GM12878 (cell line): ENCODE measurements around the gene C16orf74. TPM values are rescaled to one million over a fixed set of nuclear protein-coding genes. Genes with fewer than 3 reads are reported as not detected.

Source experiments
- ATAC-seq: fragments of 200-7000 bp; cut with Tn5 transposase; 3 replicates; pipeline ENCODE4 v1.9.1; 2020; ENCODE audit warnings: mild to moderate bottlenecking, moderate library complexity
- BruUV-seq: library from RNA; stranded (reverse); fragments of 400-500 nt; replicated peaks from 2 replicates; lab custom pipeline; 2021; lab: Mats Ljungman, UMichigan
- CTCF ChIA-PET: fragments of 300-600 bp; sonication (Branson Sonifier 250); formaldehyde crosslinking; extraction: SDS; loops from one replicate; lab custom pipeline; 2021; ENCODE audit warnings: inconsistent platforms; lab: Yijun Ruan, JAX
- POLR2A ChIA-PET: fragments of 350-600 bp; formaldehyde crosslinking; extraction: SDS; loops from one replicate; lab custom pipeline; 2021; ENCODE audit warnings: inconsistent platforms; lab: Charles Lee
- RAD21 ChIA-PET: fragments of 300-600 bp; sonication (Branson Sonifier 250); formaldehyde crosslinking; loops from one replicate; lab custom pipeline; 2023; ENCODE audit warnings: antibody characterized with exemption; ENCODE audit not compliant: unreplicated experiment; lab: Charles Lee
- SMC1A ChIA-PET: fragments of 300-600 bp; sonication (Branson Sonifier 250); formaldehyde crosslinking; loops from one replicate; lab custom pipeline; 2023; ENCODE audit not compliant: unreplicated experiment, uncharacterized antibody; lab: Charles Lee
- DNase-seq: peaks from one replicate; pipeline ENCODE4 v3.0.0-alpha.2; 2011; ENCODE audit warnings: low read depth, low spot score
- FAIRE-seq: peaks from 3 replicates; lab custom pipeline; 2011; peaks lifted over from hg19 to GRCh38; lab: Jason Lieb, UNC
- H2AFZ ChIP-seq: 2 replicates; pipeline ENCODE4 v1.6.0; 2011; ENCODE audit warnings: low read depth, low read length, control low read depth; ENCODE audit not compliant: control insufficient read depth
- H3K27ac ChIP-seq: 2 replicates; pipeline ENCODE4 v1.5.1; 2011; ENCODE audit warnings: control low read depth; ENCODE audit not compliant: control insufficient read depth, insufficient read depth
- H3K27me3 ChIP-seq, 2 experiments: replicated peaks in 1 of 2; 2 replicates each; pipeline versions ENCODE4 v1.6.0 to v1.6.1; 2011; ENCODE audit warnings: low read length in 1 of 2; ENCODE audit not compliant: control insufficient read depth in 2 of 2, insufficient read depth in 2 of 2
- H3K36me3 ChIP-seq, 2 experiments: 2 replicates each; pipeline ENCODE4 v1.5.1; 2011; ENCODE audit warnings: low read length in 1 of 2; ENCODE audit not compliant: control insufficient read depth in 2 of 2, insufficient read depth in 2 of 2
- H3K4me1 ChIP-seq: 2 replicates; pipeline ENCODE4 v1.6.1; 2011; ENCODE audit warnings: mild to moderate bottlenecking, low read length, moderate library complexity, mixed read lengths; ENCODE audit not compliant: control insufficient read depth, insufficient read depth
- H3K4me2 ChIP-seq: 2 replicates; pipeline ENCODE4 v1.6.0; 2011; ENCODE audit warnings: control low read depth; ENCODE audit not compliant: control insufficient read depth, insufficient read depth
- H3K4me3 ChIP-seq: fragments of 200-600 bp; sonication (generic); 2 replicates; pipeline ENCODE4 v1.5.1; 2016
- H3K79me2 ChIP-seq: 2 replicates; pipeline ENCODE4 v1.6.0; 2011; ENCODE audit warnings: low read length; ENCODE audit not compliant: control insufficient read depth, insufficient read depth
- H3K9ac ChIP-seq: 2 replicates; pipeline ENCODE4 v1.8.0; 2011; ENCODE audit warnings: low read length, control low read depth, mixed read lengths; ENCODE audit not compliant: control insufficient read depth, insufficient read depth
- H3K9me3 ChIP-seq: replicated peaks from 3 replicates; pipeline ENCODE4 v1.5.1; 2011; ENCODE audit warnings: mild to moderate bottlenecking, low read length; ENCODE audit not compliant: control insufficient read depth, insufficient read depth
- H4K20me1 ChIP-seq: 2 replicates; pipeline ENCODE4 v1.6.0; 2011; ENCODE audit not compliant: control insufficient read depth, insufficient read depth
- BCL11A ChIP-seq: IDR thresholded peaks from 2 replicates; pipeline ENCODE4 v1.6.1; 2011; ENCODE audit warnings: low read depth, low read length
- CBFB ChIP-seq: IDR thresholded peaks from 2 replicates; pipeline ENCODE4 v1.6.1; 2016; ENCODE audit warnings: antibody characterized with exemption, low read depth
- CREB1 ChIP-seq: IDR thresholded peaks from 2 replicates; pipeline ENCODE4 v1.6.1; 2012; ENCODE audit warnings: low read depth, mild to moderate bottlenecking, inconsistent platforms
- CTCF ChIP-seq, 3 experiments: IDR thresholded peaks in 2 of 3; conservative IDR thresholded peaks in 1 of 3; 2 replicates each; pipeline ENCODE4 v1.5.1; 2011; ENCODE audit warnings: low read depth in 3 of 3, low read length in 3 of 3, mild to moderate bottlenecking in 3 of 3, control low read depth in 2 of 3, moderate library complexity in 2 of 3, inconsistent platforms in 1 of 3, mixed read lengths in 1 of 3; ENCODE audit not compliant: control insufficient read depth in 2 of 3, insufficient read depth in 1 of 3; ENCODE audit errors: extremely low read depth in 1 of 3
- ESRRA ChIP-seq: IDR thresholded peaks from 2 replicates; pipeline ENCODE4 v1.6.1; 2012; ENCODE audit warnings: mild to moderate bottlenecking, low read length, improper control_type of control experiment
- IKZF1 ChIP-seq: fragments of 450-650 bp; conservative IDR thresholded peaks from 2 replicates; pipeline ENCODE4 v1.6.1; 2017; ENCODE audit warnings: antibody characterized with exemption, mild to moderate bottlenecking
- MTA2 ChIP-seq: fragments of 450-650 bp; IDR thresholded peaks from 2 replicates; pipeline ENCODE4 v1.6.1; 2016; ENCODE audit warnings: low read depth, mild to moderate bottlenecking, moderate library complexity
- NFIC ChIP-seq: IDR thresholded peaks from 2 replicates; pipeline ENCODE4 v1.6.1; 2012; ENCODE audit warnings: low read depth, mild to moderate bottlenecking, inconsistent platforms, low read length, moderate library complexity
- SREBF1 ChIP-seq: IDR thresholded peaks from 2 replicates; pipeline ENCODE4 v1.6.1; 2012; ENCODE audit warnings: mild to moderate bottlenecking, low read length
- TCF7 ChIP-seq: IDR thresholded peaks from 2 replicates; pipeline ENCODE4 v1.6.1; 2014; ENCODE audit warnings: antibody characterized with exemption, borderline replicate concordance
- ZNF207 ChIP-seq: fragments of 450-650 bp; IDR thresholded peaks from 2 replicates; pipeline ENCODE4 v1.6.1; 2014; ENCODE audit warnings: antibody characterized with exemption, mild to moderate bottlenecking, borderline replicate concordance
- WGBS: methylation state at CpG from one replicate; pipeline ENCODE4 v1.1.6; 2016; ENCODE audit warnings: low lambda C conversion rate; ENCODE audit not compliant: insufficient replicate concordance, insufficient coverage; ENCODE audit errors: missing lambda C conversion rate; 5-methylcytosine and 5-hydroxymethylcytosine counted together
- in situ Hi-C: fragments of 300-500 bp; cut with MboI; formaldehyde crosslinking; loops from 9 replicates; pipeline ENCODE4 v1.14.3; 2018; ENCODE audit warnings: mixed read lengths
- intact Hi-C: fragments of 100-400 bp; cut with micrococcal nuclease; formaldehyde crosslinking; loops from one replicate; pipeline ENCODE4 v1.14.2; 2022; ENCODE audit not compliant: unreplicated experiment
- polyA plus RNA-seq, 11 experiments: library from polyadenylated mRNA; depleted of rRNA in 4 of 11; unstranded in 6 of 11; stranded (reverse) in 5 of 11; fragments of >200 nt; fragmentation: Nextera tagmentation in 4 of 11; fragmentation: Illumina TruSeq in 1 of 11; extraction: Ambion mirVana in 4 of 11; extraction: Trizol in 1 of 11; gene quantifications; 1 replicate in 1 of 11; 2 replicates in 10 of 11; pipeline versions ENCODE4 v1.2.1 to v1.2.3, GENCODE V29; 2011 to 2016; ENCODE audit warnings: inconsistent platforms in 2 of 11, missing spikeins in 2 of 11, low read depth in 1 of 11
- total RNA-seq, 4 experiments: library from RNA; depleted of rRNA in 3 of 4; stranded (reverse); fragments of >200 nt in 3 of 4; fragmentation: Illumina TruSeq in 1 of 4; extraction: Trizol in 1 of 4; gene quantifications; 2 replicates each; pipeline versions ENCODE4 v1.2.1 to v1.2.3, GENCODE V29; 2013 to 2021

C16orf74 gene
- total and polyA plus RNA-seq, 10 of the 15 experiments (the other 5 are each of a cell fraction or from before 2014, with no cell fraction given) = 0.23 to 20.1 (median 6.8) TPM

GRCh38 chr16:85689285-85689949 lies 61.5 kb downstream of the C16orf74 start:
- peaks cover 23% of the 10 kb centered on the region for H3K4me1 ChIP-seq
- peak overlapping the region; percentile 2; the same call in 1 of the 2 replicates for H2AFZ ChIP-seq
- H3K4me3 ChIP-seq = peak overlapping the region; percentile 47; the same call in 1 of the 2 replicates
- FAIRE-seq (no peak), ATAC-seq (no peak), DNase-seq (no peak)
- no peaks in the 10 kb centered on the region for H4K20me1 ChIP-seq
- CTCF ChIA-PET = interaction anchor here (0.6 to 1.4 kb wide), 2 partner anchors 27 to 68 kb away, joined by 3 read pairs; no protein-coding TSS in a partner anchor
- no peak overlapping the region for H3K9ac ChIP-seq
- SMC1A ChIA-PET = interaction anchor here (0.6 kb wide), 1 partner anchor 143 kb away, joined by 3 read pairs; no protein-coding TSS in a partner anchor
- RAD21 ChIA-PET = interaction anchor here (0.6 kb wide), 1 partner anchor 103 kb away, joined by 3 read pairs; no protein-coding TSS in a partner anchor
- H3K79me2 ChIP-seq = peaks cover 31% of the 10 kb centered on the region
- H3K4me2 ChIP-seq = peak overlapping the region; percentile 74
- no TSS peak for BruUV-seq
- POLR2A ChIA-PET = interaction anchor here (0.6 kb wide), 1 partner anchor 12 kb away, joined by 4 read pairs; no protein-coding TSS in a partner anchor
- H3K36me3 ChIP-seq = no peaks in the 10 kb centered on the region; a peak in 1 of 4 replicates
- no peaks in the 10 kb centered on the region for H3K27me3 ChIP-seq
- WGBS = 44% methylated on average over 26 of the region's 27 CpGs
- no peak overlapping the region for H3K27ac ChIP-seq
- in situ Hi-C loops (no loop called here), intact Hi-C loops (loop anchor here (5.0 kb wide), 1 partner anchor 68 kb away; no protein-coding TSS in a partner anchor)
- TF ChIP-seq IKZF1 (0 out of 2 replicates have a peak, but pooled peaks have one; percentile 1), CREB1 (no peak)
- H3K9me3 ChIP-seq = no peaks in the 10 kb centered on the region

GRCh38 chr16:85688586-85689284 lies 62.2 kb downstream of the C16orf74 start, which contains the start of gene GINS2:
GINS2 (minus strand) TSS chr16:85688954; CDS start chr16:85688898, 56 bp downstream.
- Histone ChIP-seq H3K79me2 (peaks cover 35% of the 10 kb centered on the region), H3K27me3 (no peaks in the 10 kb centered on the region), H3K9me3 (no peaks in the 10 kb centered on the region), H3K36me3 (no peaks in the 10 kb centered on the region; a peak in 1 of 4 replicates), H3K9ac (peak within 1 kb of the TSS; percentile 80), H3K4me2 (peak within 1 kb of the TSS; percentile 74), H3K4me1 (peaks cover 23% of the 10 kb centered on the region), H3K27ac (peak within 1 kb of the TSS; percentile 69), H2AFZ (peak within 1 kb of the TSS; percentile 86), H3K4me3 (peak within 1 kb of the TSS; percentile 81), H4K20me1 (no peaks in the 10 kb centered on the region)
- 1% methylated on average over 72 of the region's 86 CpGs for WGBS
- in situ Hi-C loops = no loop called here
- BruUV-seq = TSS peak; percentile 47
- peak; percentile 96 for ATAC-seq
- DNase-seq = peak; percentile 44
- ChIA-PET RAD21 (interaction anchor here (0.6 kb wide), 1 partner anchor 103 kb away, joined by 3 read pairs; no protein-coding TSS in a partner anchor), SMC1A (no interaction called here), CTCF (interaction anchor here (0.6 to 1.4 kb wide), 3 partner anchors 28 to 68 kb away, joined by 3 to 6 read pairs (median 3); no protein-coding TSS in a partner anchor), POLR2A (interaction anchor here (0.6 kb wide), 1 partner anchor 12 kb away, joined by 4 read pairs; no protein-coding TSS in a partner anchor)
- intact Hi-C loops = loop anchor here (5.0 kb wide), 1 partner anchor 69 kb away; no protein-coding TSS in a partner anchor
- FAIRE-seq = no peak
- TF ChIP-seq BCL11A (no peak), CBFB (no peak), CTCF (IDR thresholded peaks at IDR 0.05 in 2 of 3, conservative IDR thresholded peaks at IDR 0.05 in 1 of 3; ENCODE audit: control insufficient read depth in 2 of 3, extremely low read depth in 1 of 3, insufficient read depth in 1 of 3, low read depth in 3 of 3, low read length in 3 of 3) (no peak), MTA2 (no peak), NFIC (no peak), SREBF1 (no peak), TCF7 (no peak), ESRRA (no peak), IKZF1 (peak; percentile 41; the same call in 1 of the 2 replicates), ZNF207 (no peak; the same call in 1 of the 2 replicates)
